Body of pancreas (tissue), 4 donors: ENCODE measurements around the gene EHBP1L1.

Experiments
- POLR2A ChIP-seq, 3 donors: fragments of 450-650 bp; IDR thresholded peaks; one replicate each; pipeline ENCODE4 v1.6.1; 2016; ENCODE audit warnings: antibody characterized with exemption in 3 of 3, mild to moderate bottlenecking in 2 of 3
- TF ChIP-seq, protein P1 (sequence below), 7 experiments: fragments of 450-650 bp in 4 of 7; fragments of 200-600 bp in 3 of 7; sonication (generic) in 3 of 7; IDR thresholded peaks; one replicate each; pipeline ENCODE4 v1.5.1; 2016 to 2019; ENCODE audit warnings: antibody characterized with exemption in 7 of 7

GRCh38 chr11:65639623-65640482 lies 64.0 kb downstream of the EHBP1L1 start:
- TF ChIP-seq, protein P1, sequence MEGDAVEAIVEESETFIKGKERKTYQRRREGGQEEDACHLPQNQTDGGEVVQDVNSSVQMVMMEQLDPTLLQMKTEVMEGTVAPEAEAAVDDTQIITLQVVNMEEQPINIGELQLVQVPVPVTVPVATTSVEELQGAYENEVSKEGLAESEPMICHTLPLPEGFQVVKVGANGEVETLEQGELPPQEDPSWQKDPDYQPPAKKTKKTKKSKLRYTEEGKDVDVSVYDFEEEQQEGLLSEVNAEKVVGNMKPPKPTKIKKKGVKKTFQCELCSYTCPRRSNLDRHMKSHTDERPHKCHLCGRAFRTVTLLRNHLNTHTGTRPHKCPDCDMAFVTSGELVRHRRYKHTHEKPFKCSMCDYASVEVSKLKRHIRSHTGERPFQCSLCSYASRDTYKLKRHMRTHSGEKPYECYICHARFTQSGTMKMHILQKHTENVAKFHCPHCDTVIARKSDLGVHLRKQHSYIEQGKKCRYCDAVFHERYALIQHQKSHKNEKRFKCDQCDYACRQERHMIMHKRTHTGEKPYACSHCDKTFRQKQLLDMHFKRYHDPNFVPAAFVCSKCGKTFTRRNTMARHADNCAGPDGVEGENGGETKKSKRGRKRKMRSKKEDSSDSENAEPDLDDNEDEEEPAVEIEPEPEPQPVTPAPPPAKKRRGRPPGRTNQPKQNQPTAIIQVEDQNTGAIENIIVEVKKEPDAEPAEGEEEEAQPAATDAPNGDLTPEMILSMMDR (IDR thresholded peaks at IDR 0.05): no peak
- TF ChIP-seq POLR2A (IDR thresholded peaks at IDR 0.05): no peak
